HEK293 (cell line): ENCODE data around the gene LXN.

Experiments
- CTCF ChIA-PET: fragments of 350-600 bp; formaldehyde crosslinking; extraction: SDS; loops from one replicate; lab custom pipeline; 2021; ENCODE audit warnings: antibody characterized with exemption; lab: Yijun Ruan, JAX
- POLR2A ChIA-PET: fragments of 300-600 bp; formaldehyde crosslinking; extraction: SDS; loops from one replicate; lab custom pipeline; 2020; ENCODE audit warnings: antibody characterized with exemption, inconsistent platforms; lab: Yijun Ruan, JAX
- H3K27ac ChIP-seq: fragments of 200-500 bp; sonication (Bioruptor generic); 2 replicates; pipeline ENCODE4 v1.5.1; 2014; ENCODE audit warnings: low read depth, low read length, control low read depth, inconsistent platforms; ENCODE audit errors: extremely low read depth
- H3K36me3 ChIP-seq, 2 experiments: fragments of 200-500 bp in 1 of 2; sonication (Bioruptor generic) in 1 of 2; 1 replicate in 1 of 2; 2 replicates in 1 of 2; pipeline ENCODE4 v1.5.1; 2014 to 2017; ENCODE audit warnings: inconsistent platforms in 2 of 2, low read length in 2 of 2; ENCODE audit not compliant: control insufficient read depth in 2 of 2, insufficient read depth in 1 of 2
- H3K4me1 ChIP-seq: fragments of 200-500 bp; sonication (Bioruptor generic); 2 replicates; pipeline ENCODE4 v1.5.1; 2014; ENCODE audit warnings: mild to moderate bottlenecking, low read length, inconsistent platforms; ENCODE audit not compliant: control insufficient read depth, insufficient read depth
- H3K4me3 ChIP-seq: 2 replicates; pipeline ENCODE4 v1.5.1; 2011; ENCODE audit warnings: low read depth, mild to moderate bottlenecking, control low read depth, low read length, moderate library complexity
- H3K9me3 ChIP-seq: fragments of 200-500 bp; sonication (Bioruptor generic); 2 replicates; pipeline ENCODE4 v1.5.1; 2014; ENCODE audit warnings: low read depth, low read length, inconsistent platforms; ENCODE audit not compliant: control insufficient read depth, insufficient read depth
- GLI4 ChIP-seq: fragments of 450-650 bp; formaldehyde crosslinking; IDR thresholded peaks from 2 replicates; pipeline ENCODE4 v1.5.1; 2016; ENCODE audit warnings: missing biosample characterization, missing genetic modification characterization
- KLF1 ChIP-seq: fragments of 450-650 bp; formaldehyde crosslinking; IDR thresholded peaks from 2 replicates; pipeline ENCODE4 v1.5.1; 2016; ENCODE audit warnings: missing biosample characterization, missing genetic modification characterization
- MZF1 ChIP-seq: fragments of 450-650 bp; formaldehyde crosslinking; IDR thresholded peaks from 2 replicates; pipeline ENCODE4 v1.5.1; 2017; ENCODE audit warnings: missing biosample characterization, missing genetic modification characterization, borderline replicate concordance
- REPIN1 ChIP-seq: fragments of 450-650 bp; formaldehyde crosslinking; IDR thresholded peaks from 2 replicates; pipeline ENCODE4 v1.5.1; 2017; ENCODE audit warnings: missing biosample characterization, missing genetic modification characterization, low read depth
- SETDB1 ChIP-seq: IDR thresholded peaks from one replicate; pipeline ENCODE4 v1.6.1; 2017; ENCODE audit warnings: mild to moderate bottlenecking, low read length, moderate library complexity, mixed read lengths; ENCODE audit not compliant: insufficient read length
- SP7 ChIP-seq: fragments of 450-650 bp; formaldehyde crosslinking; IDR thresholded peaks from 2 replicates; pipeline ENCODE4 v1.5.1; 2016; ENCODE audit warnings: missing biosample characterization, missing genetic modification characterization
- YY1 ChIP-seq: fragments of 450-650 bp; formaldehyde crosslinking; IDR thresholded peaks from 2 replicates; pipeline ENCODE4 v1.5.1; 2018; ENCODE audit warnings: missing biosample characterization, missing genetic modification characterization
- ZEB2 ChIP-seq: fragments of 450-650 bp; formaldehyde crosslinking; IDR thresholded peaks from 2 replicates; pipeline ENCODE4 v1.5.1; 2016; ENCODE audit warnings: missing biosample characterization, missing genetic modification characterization
- ZIC2 ChIP-seq: fragments of 450-650 bp; formaldehyde crosslinking; IDR thresholded peaks from 2 replicates; pipeline ENCODE4 v1.5.1; 2016; ENCODE audit warnings: missing biosample characterization, missing genetic modification characterization
- ZNF48 ChIP-seq: fragments of 450-650 bp; formaldehyde crosslinking; IDR thresholded peaks from 2 replicates; pipeline ENCODE4 v1.5.1; 2016; ENCODE audit warnings: missing biosample characterization, missing genetic modification characterization
- ZNF600 ChIP-seq: fragments of 450-650 bp; formaldehyde crosslinking; IDR thresholded peaks from 2 replicates; pipeline ENCODE4 v1.5.1; 2016; ENCODE audit warnings: missing biosample characterization, missing genetic modification characterization
- ZNF629 ChIP-seq: fragments of 450-650 bp; formaldehyde crosslinking; IDR thresholded peaks from 2 replicates; pipeline ENCODE4 v1.5.1; 2017; ENCODE audit warnings: missing biosample characterization, missing genetic modification characterization
- ZNF660 ChIP-seq: fragments of 450-650 bp; IDR thresholded peaks from 2 replicates; pipeline ENCODE4 v1.5.1; 2018; ENCODE audit warnings: missing biosample characterization, mild to moderate bottlenecking, missing genetic modification characterization
- ZNF707 ChIP-seq: fragments of 450-650 bp; formaldehyde crosslinking; IDR thresholded peaks from 2 replicates; pipeline ENCODE4 v1.5.1; 2016; ENCODE audit warnings: missing biosample characterization, missing genetic modification characterization
- ZSCAN16 ChIP-seq: fragments of 450-650 bp; formaldehyde crosslinking; IDR thresholded peaks from 2 replicates; pipeline ENCODE4 v1.5.1; 2016; ENCODE audit warnings: missing biosample characterization, missing genetic modification characterization
- TF ChIP-seq, protein P1 (sequence below): fragments of 450-650 bp; formaldehyde crosslinking; IDR thresholded peaks from 2 replicates; pipeline ENCODE4 v1.5.1; 2016; ENCODE audit warnings: missing biosample characterization, missing genetic modification characterization
- TF ChIP-seq, protein P2 (sequence below): fragments of 450-650 bp; formaldehyde crosslinking; IDR thresholded peaks from 2 replicates; pipeline ENCODE4 v1.5.1; 2017; ENCODE audit warnings: missing biosample characterization, mild to moderate bottlenecking, missing genetic modification characterization, moderate library complexity
- TF ChIP-seq, protein P3 (sequence below): fragments of 450-650 bp; formaldehyde crosslinking; IDR thresholded peaks from 2 replicates; pipeline ENCODE4 v1.5.1; 2016; ENCODE audit warnings: missing biosample characterization, missing genetic modification characterization

The LXN gene

DNA sequence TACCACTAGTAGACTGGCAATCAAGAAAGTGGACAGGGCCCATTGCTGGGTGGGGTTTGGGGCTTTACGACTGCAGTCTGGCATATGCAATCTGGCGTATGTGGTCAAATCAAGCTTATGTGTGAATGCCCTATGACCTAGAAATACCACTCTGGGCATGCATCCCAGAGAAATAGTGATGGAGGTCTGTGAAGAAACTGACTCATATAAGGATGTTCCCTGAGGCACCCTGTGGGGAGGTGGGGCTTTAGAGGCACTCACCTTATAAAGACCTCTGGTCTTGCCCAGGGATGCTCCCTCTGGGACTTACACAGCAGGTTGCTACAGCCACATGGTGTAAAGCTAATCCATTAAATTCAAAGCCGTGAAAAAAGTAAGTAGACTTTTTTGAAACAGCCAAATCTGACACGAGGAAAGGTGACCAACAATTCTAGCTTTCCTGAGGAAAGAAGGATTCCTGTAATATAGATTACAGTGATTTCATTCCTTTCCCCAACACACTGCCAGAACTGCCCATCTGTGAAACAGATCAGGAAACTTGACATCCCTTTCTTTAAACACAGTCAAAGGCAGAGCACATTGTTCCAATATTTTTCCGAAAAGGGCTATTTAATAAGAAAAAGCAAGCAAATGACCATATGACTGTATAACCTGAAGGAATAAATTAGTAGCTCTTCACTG, 46.2 kb upstream of the LXN start (continued):
- no peak for TF ChIP-seq SP7 (tag by site-specific recombination)
- TF ChIP-seq, protein P1, sequence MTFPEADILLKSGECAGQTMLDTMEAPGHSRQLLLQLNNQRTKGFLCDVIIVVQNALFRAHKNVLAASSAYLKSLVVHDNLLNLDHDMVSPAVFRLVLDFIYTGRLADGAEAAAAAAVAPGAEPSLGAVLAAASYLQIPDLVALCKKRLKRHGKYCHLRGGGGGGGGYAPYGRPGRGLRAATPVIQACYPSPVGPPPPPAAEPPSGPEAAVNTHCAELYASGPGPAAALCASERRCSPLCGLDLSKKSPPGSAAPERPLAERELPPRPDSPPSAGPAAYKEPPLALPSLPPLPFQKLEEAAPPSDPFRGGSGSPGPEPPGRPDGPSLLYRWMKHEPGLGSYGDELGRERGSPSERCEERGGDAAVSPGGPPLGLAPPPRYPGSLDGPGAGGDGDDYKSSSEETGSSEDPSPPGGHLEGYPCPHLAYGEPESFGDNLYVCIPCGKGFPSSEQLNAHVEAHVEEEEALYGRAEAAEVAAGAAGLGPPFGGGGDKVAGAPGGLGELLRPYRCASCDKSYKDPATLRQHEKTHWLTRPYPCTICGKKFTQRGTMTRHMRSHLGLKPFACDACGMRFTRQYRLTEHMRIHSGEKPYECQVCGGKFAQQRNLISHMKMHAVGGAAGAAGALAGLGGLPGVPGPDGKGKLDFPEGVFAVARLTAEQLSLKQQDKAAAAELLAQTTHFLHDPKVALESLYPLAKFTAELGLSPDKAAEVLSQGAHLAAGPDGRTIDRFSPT (tag by site-specific recombination), result 0 out of 2 replicates have a peak, but pooled peaks have one; percentile 22

DNA sequence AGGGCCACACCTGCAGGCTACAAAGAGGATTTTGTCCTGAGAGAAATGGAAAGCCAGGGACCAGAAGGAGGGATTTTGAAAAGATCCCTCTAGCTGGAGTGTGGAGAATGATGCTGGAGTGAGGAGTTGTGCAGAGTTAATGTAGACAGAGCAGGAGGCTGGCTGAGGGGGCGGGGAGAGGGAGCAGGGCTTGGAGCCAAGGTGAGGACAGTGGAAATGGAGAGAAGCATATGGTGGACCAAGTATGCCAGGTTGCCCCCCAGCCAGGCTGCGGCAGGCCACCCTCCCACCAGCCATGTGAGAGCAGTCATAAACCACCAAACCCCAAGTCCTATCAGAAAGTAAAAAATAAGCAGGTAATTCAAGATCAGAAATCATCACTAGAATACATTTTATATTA, 45.1 kb upstream of the LXN start:
- H3K9me3 ChIP-seq, result no peaks in the 10 kb centered on the region
- H3K27ac ChIP-seq, result no peak overlapping the region
- TF ChIP-seq, protein P2, sequence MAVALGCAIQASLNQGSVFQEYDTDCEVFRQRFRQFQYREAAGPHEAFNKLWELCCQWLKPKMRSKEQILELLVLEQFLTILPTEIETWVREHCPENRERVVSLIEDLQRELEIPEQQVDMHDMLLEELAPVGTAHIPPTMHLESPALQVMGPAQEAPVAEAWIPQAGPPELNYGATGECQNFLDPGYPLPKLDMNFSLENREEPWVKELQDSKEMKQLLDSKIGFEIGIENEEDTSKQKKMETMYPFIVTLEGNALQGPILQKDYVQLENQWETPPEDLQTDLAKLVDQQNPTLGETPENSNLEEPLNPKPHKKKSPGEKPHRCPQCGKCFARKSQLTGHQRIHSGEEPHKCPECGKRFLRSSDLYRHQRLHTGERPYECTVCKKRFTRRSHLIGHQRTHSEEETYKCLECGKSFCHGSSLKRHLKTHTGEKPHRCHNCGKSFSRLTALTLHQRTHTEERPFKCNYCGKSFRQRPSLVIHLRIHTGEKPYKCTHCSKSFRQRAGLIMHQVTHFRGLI (tag by site-specific recombination), result no peak
- TF ChIP-seq ZNF48 (tag by site-specific recombination), result no peak
- TF ChIP-seq, protein P3, sequence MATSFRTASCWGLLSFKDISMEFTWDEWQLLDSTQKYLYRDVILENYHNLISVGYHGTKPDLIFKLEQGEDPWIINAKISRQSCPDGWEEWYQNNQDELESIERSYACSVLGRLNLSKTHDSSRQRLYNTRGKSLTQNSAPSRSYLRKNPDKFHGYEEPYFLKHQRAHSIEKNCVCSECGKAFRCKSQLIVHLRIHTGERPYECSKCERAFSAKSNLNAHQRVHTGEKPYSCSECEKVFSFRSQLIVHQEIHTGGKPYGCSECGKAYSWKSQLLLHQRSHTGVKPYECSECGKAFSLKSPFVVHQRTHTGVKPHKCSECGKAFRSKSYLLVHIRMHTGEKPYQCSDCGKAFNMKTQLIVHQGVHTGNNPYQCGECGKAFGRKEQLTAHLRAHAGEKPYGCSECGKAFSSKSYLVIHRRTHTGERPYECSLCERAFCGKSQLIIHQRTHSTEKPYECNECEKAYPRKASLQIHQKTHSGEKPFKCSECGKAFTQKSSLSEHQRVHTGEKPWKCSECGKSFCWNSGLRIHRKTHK, result no peak
- no peak for TF ChIP-seq GLI4 (tag by site-specific recombination)
- no peak overlapping the region for H3K4me3 ChIP-seq
- H3K4me1 ChIP-seq, result no peaks in the 10 kb centered on the region; the same call in 1 of the 2 replicates
- no peaks in the 10 kb centered on the region for H3K36me3 ChIP-seq
- CTCF ChIA-PET, result interaction anchor here (1.7 kb wide), 1 partner anchor 10 kb away, joined by 5 read pairs; no protein-coding TSS in a partner anchor
- POLR2A ChIA-PET, result interaction anchor here (0.6 kb wide), 1 partner anchor 16 kb away, joined by 3 read pairs; no protein-coding TSS in a partner anchor

DNA sequence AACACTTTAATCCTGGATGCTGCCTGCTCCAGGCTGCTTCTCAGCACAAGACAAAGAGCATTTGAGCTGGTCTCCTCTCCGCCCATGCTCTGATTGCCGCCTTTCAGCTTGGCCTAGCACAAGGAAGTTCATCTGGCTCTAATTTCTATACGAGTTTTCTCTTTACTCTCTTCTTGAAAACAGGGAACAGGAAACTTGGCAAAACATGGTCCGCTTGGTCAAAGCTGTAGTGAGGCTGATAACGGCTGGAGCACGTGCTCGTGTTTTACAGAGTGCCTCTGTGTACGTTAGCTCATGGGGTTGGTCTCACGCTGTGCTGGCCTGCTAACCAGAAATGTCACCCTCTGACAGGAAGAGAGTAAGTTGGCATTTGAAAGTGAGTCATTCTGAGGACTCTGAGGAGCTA, 40.6 kb upstream of the LXN start:
- ChIA-PET POLR2A (no interaction called here), CTCF (interaction anchor here (0.5 kb wide), 1 partner anchor 790 kb away, joined by 4 read pairs; no protein-coding TSS in a partner anchor)
- 0 out of 2 replicates have a peak, but pooled peaks have one; percentile 32 for TF ChIP-seq ZNF660 (tag by site-specific recombination)
- TF ChIP-seq ZEB2, result peak; percentile 32; the same call in 1 of the 2 replicates
- no peak for TF ChIP-seq SETDB1
- TF ChIP-seq REPIN1 (tag by site-specific recombination), result no peak
- no peak for TF ChIP-seq MZF1 (tag by site-specific recombination)
- TF ChIP-seq YY1 (tag by site-specific recombination), result no peak
- TF ChIP-seq ZSCAN16 (tag by site-specific recombination), result no peak
- TF ChIP-seq ZIC2 (tag by site-specific recombination), result peak; percentile 61
- TF ChIP-seq ZNF707 (tag by site-specific recombination), result no peak
- TF ChIP-seq ZNF600 (tag by site-specific recombination), result no peak
- peak; percentile 42; the same call in 1 of the 2 replicates for TF ChIP-seq ZNF629 (tag by site-specific recombination)
- TF ChIP-seq KLF1 (tag by site-specific recombination), result no peak
- Histone ChIP-seq H3K4me3 (no peak overlapping the region), H3K27ac (no peak overlapping the region), H3K9me3 (no peaks in the 10 kb centered on the region), H3K36me3 (peaks cover 0 to 14% of the 10 kb centered on the region in 2 experiments; a peak in 2 of 3 replicates), H3K4me1 (no peaks in the 10 kb centered on the region; the same call in 1 of the 2 replicates)
